ENCODE results near the gene TRIP12. TPM values are rescaled to one million over a fixed set of nuclear protein-coding genes. Genes with fewer than 3 reads are reported as not detected.

Gene TRIP12
- total RNA-seq, 1 experiment from 2014 or later = 368 TPM

GRCh38 chr2:229777716-229778115, 144.1 kb downstream of the TRIP12 start:
- DNase-seq (ENCODE audit: low read depth, low spot score) (no peak), ATAC-seq (no peak)
- Histone ChIP-seq H3K4me1 (ENCODE audit: control insufficient read depth, insufficient read depth, low read length) (peaks cover 4% of the 10 kb centered on the region; the same call in 1 of the 2 replicates), H3K9me3 (ENCODE audit: control insufficient read depth, insufficient read depth, low read depth, low read length) (no peaks in the 10 kb centered on the region), H3K27ac (ENCODE audit: low read length) (no peak overlapping the region), H3K36me3 (ENCODE audit: control insufficient read depth, insufficient read depth, low read length) (peaks cover 50% of the 10 kb centered on the region), H3K4me3 (ENCODE audit: low read depth in 2 of 2, low read length in 2 of 2) (no peak overlapping the region), H3K27me3 (ENCODE audit: control insufficient read depth, insufficient read depth, low read length) (no peaks in the 10 kb centered on the region)
- CTCF ChIA-PET = no interaction called here
- in situ Hi-C loops (cut with HindIII; ENCODE audit: low pct_unique_long_range_greater_than_20kb, low sequenced_read_pairs) (no loop called here), intact Hi-C loops (cut with micrococcal nuclease; ENCODE audit: unreplicated experiment) (no loop called here)
- POLR2A ChIA-PET = no interaction called here
- TF ChIP-seq TCF7L2 (IDR thresholded peaks at IDR 0.05; ENCODE audit: low read depth, low read length) (no peak), POLR2AphosphoS5 (IDR thresholded peaks at IDR 0.05; ENCODE audit: low read depth, low read length) (no peak), CTCF (IDR thresholded peaks at IDR 0.05) (no peak), SIN3A (IDR thresholded peaks at IDR 0.05; ENCODE audit: borderline replicate concordance, insufficient read depth, low read depth, low read length) (no peak)
- TF ChIP-seq, protein P1, sequence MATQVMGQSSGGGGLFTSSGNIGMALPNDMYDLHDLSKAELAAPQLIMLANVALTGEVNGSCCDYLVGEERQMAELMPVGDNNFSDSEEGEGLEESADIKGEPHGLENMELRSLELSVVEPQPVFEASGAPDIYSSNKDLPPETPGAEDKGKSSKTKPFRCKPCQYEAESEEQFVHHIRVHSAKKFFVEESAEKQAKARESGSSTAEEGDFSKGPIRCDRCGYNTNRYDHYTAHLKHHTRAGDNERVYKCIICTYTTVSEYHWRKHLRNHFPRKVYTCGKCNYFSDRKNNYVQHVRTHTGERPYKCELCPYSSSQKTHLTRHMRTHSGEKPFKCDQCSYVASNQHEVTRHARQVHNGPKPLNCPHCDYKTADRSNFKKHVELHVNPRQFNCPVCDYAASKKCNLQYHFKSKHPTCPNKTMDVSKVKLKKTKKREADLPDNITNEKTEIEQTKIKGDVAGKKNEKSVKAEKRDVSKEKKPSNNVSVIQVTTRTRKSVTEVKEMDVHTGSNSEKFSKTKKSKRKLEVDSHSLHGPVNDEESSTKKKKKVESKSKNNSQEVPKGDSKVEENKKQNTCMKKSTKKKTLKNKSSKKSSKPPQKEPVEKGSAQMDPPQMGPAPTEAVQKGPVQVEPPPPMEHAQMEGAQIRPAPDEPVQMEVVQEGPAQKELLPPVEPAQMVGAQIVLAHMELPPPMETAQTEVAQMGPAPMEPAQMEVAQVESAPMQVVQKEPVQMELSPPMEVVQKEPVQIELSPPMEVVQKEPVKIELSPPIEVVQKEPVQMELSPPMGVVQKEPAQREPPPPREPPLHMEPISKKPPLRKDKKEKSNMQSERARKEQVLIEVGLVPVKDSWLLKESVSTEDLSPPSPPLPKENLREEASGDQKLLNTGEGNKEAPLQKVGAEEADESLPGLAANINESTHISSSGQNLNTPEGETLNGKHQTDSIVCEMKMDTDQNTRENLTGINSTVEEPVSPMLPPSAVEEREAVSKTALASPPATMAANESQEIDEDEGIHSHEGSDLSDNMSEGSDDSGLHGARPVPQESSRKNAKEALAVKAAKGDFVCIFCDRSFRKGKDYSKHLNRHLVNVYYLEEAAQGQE (IDR thresholded peaks at IDR 0.05; ENCODE audit: insufficient read depth in 1 of 2, low read depth in 2 of 2, low read length in 1 of 2) = no peak
- BruUV-seq (replicated peaks) = no TSS peak

- H3K4me3 ChIP-seq (ENCODE audit: low read depth in 2 of 2, low read length in 2 of 2) = no peak overlapping the region
- CTCF ChIA-PET = no interaction called here
- BruUV-seq (replicated peaks) = no TSS peak
- peaks cover 63% of the 10 kb centered on the region for H3K36me3 ChIP-seq (ENCODE audit: control insufficient read depth, insufficient read depth, low read length)
- in situ Hi-C loops (cut with HindIII; ENCODE audit: low pct_unique_long_range_greater_than_20kb, low sequenced_read_pairs) = no loop called here
- H3K9me3 ChIP-seq (ENCODE audit: control insufficient read depth, insufficient read depth, low read depth, low read length) = no peaks in the 10 kb centered on the region
- H3K27ac ChIP-seq (ENCODE audit: low read length) = no peak overlapping the region
- no peak for ATAC-seq
- no peaks in the 10 kb centered on the region for H3K4me1 ChIP-seq (ENCODE audit: control insufficient read depth, insufficient read depth, low read length)
- POLR2A ChIA-PET = no interaction called here
- intact Hi-C loops (cut with micrococcal nuclease; ENCODE audit: unreplicated experiment) = no loop called here
- DNase-seq (ENCODE audit: low read depth, low spot score) = no peak
- no peaks in the 10 kb centered on the region for H3K27me3 ChIP-seq (ENCODE audit: control insufficient read depth, insufficient read depth, low read length)
- no peak for TF ChIP-seq CTCF (IDR thresholded peaks at IDR 0.05)
- no peak for TF ChIP-seq TCF7L2 (IDR thresholded peaks at IDR 0.05; ENCODE audit: low read depth, low read length)
- TF ChIP-seq SIN3A (IDR thresholded peaks at IDR 0.05; ENCODE audit: borderline replicate concordance, insufficient read depth, low read depth, low read length) = no peak
- no peak for TF ChIP-seq POLR2AphosphoS5 (IDR thresholded peaks at IDR 0.05; ENCODE audit: low read depth, low read length)
Measured at GRCh38 chr2:229775614-229776313, 146.0 kb downstream of the TRIP12 start.
